SK-N-SH (cell line): ENCODE measurements around the gene FYCO1.

Experiments
- CTCF ChIP-seq: fragments of 200-600 bp; sonication (generic); IDR thresholded peaks from 2 replicates; pipeline ENCODE4 v1.6.1; 2017; ENCODE audit warnings: antibody characterized with exemption, mild to moderate bottlenecking, moderate library complexity
- EZH2phosphoT487 ChIP-seq: fragments of 200-600 bp; sonication (generic); IDR thresholded peaks from 2 replicates; pipeline ENCODE4 v1.6.1; 2017; ENCODE audit warnings: low read depth, mixed run types, mild to moderate bottlenecking, antibody characterized with exemption, moderate library complexity, borderline replicate concordance
- GABPA ChIP-seq: IDR thresholded peaks from 2 replicates; pipeline ENCODE4 v1.4.0; 2012; ENCODE audit warnings: low read depth, mild to moderate bottlenecking
- MEF2A ChIP-seq: IDR thresholded peaks from 2 replicates; pipeline ENCODE4 v1.4.0; 2012; ENCODE audit warnings: low read depth, borderline replicate concordance
- NFIC ChIP-seq: IDR thresholded peaks from 2 replicates; pipeline ENCODE4 v1.4.0; 2012; ENCODE audit warnings: borderline replicate concordance
- SMC3 ChIP-seq: IDR thresholded peaks from 2 replicates; pipeline ENCODE4 v1.6.1; 2012; ENCODE audit warnings: low read depth, low read length, improper control_type of control experiment
- TAF1 ChIP-seq: IDR thresholded peaks from 2 replicates; pipeline ENCODE4 v1.6.1; 2012; ENCODE audit warnings: low read depth, mild to moderate bottlenecking, low read length, moderate library complexity, borderline replicate concordance
- TEAD4 ChIP-seq: IDR thresholded peaks from 2 replicates; pipeline ENCODE4 v1.4.0; 2012; ENCODE audit warnings: mild to moderate bottlenecking, borderline replicate concordance; ENCODE audit not compliant: insufficient read depth
- TF ChIP-seq, protein P1 (sequence below): fragments of 150-350 bp; IDR thresholded peaks from 2 replicates; pipeline ENCODE4 v1.6.1; 2017; ENCODE audit warnings: antibody characterized with exemption, low read length, low read depth, borderline replicate concordance

DNA sequence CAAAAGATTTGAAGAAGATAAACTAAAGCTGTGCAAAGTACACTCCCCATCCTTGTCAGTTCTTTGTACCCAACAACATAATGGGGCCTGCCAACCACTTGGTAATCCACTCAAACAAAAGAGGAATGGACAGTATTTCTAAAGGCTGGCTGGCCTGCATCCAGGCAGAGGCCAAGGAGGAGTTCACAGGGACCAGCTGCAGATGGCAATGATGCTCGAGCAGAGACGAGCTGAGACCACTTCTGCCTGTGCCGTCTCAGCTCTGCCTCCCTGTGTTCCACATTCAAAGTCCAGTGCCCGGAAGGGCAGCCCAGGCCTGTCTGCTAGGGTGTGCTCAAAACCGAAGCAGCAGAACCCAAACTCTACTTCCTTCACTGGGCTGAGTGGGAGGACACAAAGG, 38.0 kb downstream of the FYCO1 start:
- TF ChIP-seq, protein P1, sequence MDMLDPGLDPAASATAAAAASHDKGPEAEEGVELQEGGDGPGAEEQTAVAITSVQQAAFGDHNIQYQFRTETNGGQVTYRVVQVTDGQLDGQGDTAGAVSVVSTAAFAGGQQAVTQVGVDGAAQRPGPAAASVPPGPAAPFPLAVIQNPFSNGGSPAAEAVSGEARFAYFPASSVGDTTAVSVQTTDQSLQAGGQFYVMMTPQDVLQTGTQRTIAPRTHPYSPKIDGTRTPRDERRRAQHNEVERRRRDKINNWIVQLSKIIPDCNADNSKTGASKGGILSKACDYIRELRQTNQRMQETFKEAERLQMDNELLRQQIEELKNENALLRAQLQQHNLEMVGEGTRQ = no peak
- TF ChIP-seq CTCF (no peak), TEAD4 (no peak), GABPA (no peak), MEF2A (no peak), TAF1 (no peak), NFIC (no peak), SMC3 (no peak), EZH2phosphoT487 (no peak)
